Hematopoietic multipotent progenitor cell treated with erythropoietin and hydrocortisone succinate and interleukin-3 and kit ligand, for 17 days (in vitro differentiated cells): ENCODE measurements around the gene SCAMP3.
A peak's percentile ranks its signal among the peaks of the same experiment; 100 is the strongest.
"Not testable (repeated sequence)": the region's sequence is repeated elsewhere in the genome, so short reads cannot be mapped to it uniquely, and the experiment has no call there.

Experiments used
- DNase-seq: peaks from one replicate; pipeline ENCODE4 v3.0.0-alpha.2; 2015; ENCODE audit warnings: low spot score

Gene SCAMP3

DNA sequence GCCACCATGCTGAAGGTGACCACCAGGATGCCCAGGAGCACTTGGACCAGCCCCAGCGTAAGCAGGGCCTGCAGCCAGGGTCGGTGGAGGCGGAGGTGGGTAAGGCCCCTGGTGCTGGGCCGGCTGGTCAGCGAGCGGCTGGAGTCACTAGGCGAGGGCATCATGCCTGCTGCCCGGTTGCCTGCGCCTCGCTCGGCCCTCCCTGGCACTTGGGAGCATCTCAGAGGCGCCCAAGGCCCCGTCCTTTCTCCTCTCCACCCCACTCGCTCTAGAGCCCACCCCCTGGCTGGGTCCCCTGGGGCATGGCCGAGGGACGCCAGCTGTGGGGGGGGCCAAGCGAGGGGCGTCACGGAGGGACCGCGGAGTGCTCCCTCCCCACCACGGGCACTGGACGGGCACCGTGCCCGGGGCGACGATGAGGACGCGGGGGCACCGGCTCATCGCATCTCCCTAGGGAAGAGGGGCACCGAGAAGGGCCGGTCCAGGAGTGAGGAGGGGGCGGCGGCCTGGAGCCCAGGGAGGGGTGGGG, 7.4 kb downstream of the SCAMP3 start:
- DNase-seq: no peak

GRCh38 chr1:155254228-155254713, 7.9 kb downstream of the SCAMP3 start:
- no peak for DNase-seq

DNA sequence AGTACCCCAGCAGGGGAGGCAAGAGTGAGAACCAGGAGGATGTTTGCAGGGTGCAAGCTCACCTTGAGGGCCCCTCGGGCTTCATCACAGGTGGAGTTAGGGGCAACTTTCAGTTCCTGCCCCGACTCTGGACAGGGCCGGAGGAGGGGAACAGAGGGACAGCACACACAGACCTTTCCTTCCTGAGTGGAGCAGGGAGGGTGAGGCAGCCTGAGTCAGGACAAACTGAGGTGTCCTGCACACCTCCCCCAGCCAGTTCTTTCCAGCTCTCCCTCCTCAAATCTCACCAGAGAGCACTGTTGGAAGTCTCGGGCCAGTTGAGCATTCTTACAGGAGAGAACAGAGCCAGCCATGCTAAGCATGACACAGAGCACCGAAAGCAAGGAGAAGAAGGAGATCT, 8.4 kb downstream of the SCAMP3 start:
- no peak for DNase-seq

GRCh38 chr1:155253208-155253607, 9.0 kb downstream of the SCAMP3 start:
- no peak for DNase-seq

- no peak for DNase-seq
Observed at GRCh38 chr1:155251566-155251965, 10.6 kb downstream of the SCAMP3 start.

- peak; percentile 96 for DNase-seq
Observed at GRCh38 chr1:155250633-155251449, 11.3 kb downstream of the SCAMP3 start.

DNA sequence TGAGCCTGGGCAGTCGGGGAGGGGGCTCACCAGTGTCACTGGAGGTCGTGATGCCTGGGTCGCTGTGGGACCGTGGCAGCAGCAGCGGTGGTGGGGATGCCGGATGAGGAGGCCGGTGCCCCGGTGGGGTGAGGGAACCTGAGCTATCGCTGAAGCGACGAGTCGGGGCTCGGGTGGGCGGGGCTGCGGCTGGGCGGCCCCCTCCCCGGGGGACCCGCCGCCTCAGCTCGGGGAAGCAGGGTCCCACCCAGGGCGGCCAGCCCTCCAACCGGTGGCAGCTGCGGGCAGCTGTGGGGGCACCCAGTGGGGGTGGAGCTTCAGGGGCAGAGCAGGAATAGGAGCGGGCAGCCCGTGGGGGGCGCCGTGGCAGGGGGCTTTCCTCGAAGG, 11.9 kb downstream of the SCAMP3 start:
- no peak for DNase-seq

- peak; percentile 27 for DNase-seq
Observed at GRCh38 chr1:155247667-155248553, 14.2 kb downstream of the SCAMP3 start.

GRCh38 chr1:155246796-155247195, 15.4 kb downstream of the SCAMP3 start:
- DNase-seq: not testable (repeated sequence)

DNA sequence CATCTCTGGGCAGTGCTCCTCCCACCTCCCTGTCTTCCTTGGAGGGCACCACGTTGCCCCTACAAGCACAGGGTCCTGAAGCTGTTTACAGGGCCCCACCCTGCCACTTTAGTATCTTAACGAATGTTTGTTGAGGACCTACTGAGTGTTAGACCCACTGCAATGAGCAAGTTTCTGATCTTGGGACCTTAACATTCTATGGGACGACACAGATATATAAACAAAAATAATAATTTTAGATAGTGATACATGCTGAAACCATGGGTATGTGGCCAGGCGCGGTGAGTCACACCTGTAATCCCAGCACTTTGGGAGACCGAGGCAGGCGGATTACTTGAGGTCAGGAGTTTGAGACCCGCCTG, 17.0 kb downstream of the SCAMP3 start:
- no peak for DNase-seq

- peak; percentile 95 for DNase-seq
Observed at GRCh38 chr1:155244368-155245162, 17.6 kb downstream of the SCAMP3 start.

- DNase-seq: no peak
Observed at GRCh38 chr1:155242805-155243358, 19.3 kb downstream of the SCAMP3 start.

- DNase-seq: no peak
Observed at GRCh38 chr1:155241841-155242264, 20.3 kb downstream of the SCAMP3 start.

GRCh38 chr1:155241069-155241679, 21.0 kb downstream of the SCAMP3 start:
- DNase-seq: peak; percentile 78

DNA sequence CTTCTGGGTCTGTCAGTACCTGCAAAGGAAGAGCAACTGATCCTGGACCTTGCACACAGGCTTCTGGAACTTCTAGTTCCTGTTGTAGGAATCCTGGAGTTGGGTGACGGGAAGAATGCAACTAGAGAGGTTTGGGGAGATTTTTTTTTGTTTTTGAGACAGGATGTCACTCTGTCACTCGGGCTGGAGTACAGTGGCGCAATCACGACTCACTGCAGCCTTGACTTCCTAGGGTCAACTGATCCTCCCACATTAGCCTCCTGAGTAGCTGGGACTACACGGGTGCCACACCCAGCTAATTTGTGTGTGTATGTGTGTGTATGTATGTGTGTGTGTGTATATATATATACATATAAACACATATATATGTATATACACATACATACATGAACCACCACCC, 25.7 kb downstream of the SCAMP3 start:
- no peak for DNase-seq

DNA sequence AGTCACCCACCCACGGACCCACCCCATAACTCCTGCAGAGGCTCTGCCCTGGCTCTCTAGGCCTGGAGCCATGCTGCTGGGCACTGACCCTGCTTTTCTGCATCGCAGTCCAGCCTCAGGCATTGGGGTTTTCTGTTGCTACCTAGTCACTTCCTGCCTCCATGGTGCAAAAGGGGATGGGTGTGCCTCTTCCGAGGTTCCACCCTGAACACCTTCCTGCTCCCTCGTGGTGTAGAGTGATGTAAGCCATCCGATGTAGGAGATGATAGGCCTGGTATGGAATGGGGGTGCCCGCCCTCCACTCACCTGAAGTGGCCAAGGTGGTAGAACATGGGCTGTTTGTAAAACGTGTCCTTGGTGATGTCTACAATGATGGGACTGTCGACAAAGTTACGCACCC, 26.8 kb downstream of the SCAMP3 start:
- DNase-seq: not testable (repeated sequence)

DNA sequence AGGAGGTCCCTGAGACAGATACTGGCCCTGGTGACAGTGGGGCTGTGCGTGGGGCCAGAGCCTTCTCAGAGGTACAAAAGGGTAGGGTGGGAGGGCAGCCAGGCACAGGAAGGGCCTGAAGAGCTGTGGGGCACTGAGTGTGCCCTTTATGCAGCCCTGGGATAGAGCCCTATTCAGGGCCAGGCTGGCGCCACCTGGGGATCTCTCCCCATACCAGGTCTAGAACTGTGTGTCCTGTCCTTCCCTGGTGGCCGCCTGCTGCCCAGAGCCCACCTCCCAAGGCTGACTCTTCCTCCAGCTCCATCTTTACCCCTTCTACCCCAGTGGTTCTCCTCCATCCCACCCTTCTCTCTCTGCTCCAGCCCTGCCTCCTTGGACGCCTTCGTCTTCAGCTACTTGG, 28.7 kb downstream of the SCAMP3 start:
- not testable (repeated sequence) for DNase-seq

GRCh38 chr1:155232001-155232978, 29.9 kb downstream of the SCAMP3 start:
- not testable (repeated sequence) for DNase-seq

DNA sequence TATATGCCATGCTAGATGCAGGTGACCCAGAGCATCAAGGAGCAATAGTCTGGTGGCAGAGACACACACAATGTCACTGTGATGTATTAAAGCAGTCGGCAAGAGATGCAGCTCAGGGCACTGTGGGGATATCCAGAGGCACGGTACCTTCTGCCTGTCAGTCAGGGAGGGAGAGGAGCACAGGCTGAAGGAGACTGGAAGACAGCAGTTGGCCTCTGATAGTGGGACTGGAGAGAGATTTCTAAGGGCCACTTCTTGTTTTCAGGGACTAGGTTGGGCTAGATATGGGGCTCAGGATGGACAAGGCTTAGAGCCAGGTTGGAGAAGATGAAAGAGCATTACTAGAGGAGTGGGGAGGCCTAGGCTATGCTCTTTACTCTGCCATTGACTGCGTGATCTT, 30.9 kb downstream of the SCAMP3 start:
- not testable (repeated sequence) for DNase-seq

- DNase-seq: no peak
Observed at GRCh38 chr1:155228096-155228427, 34.1 kb downstream of the SCAMP3 start.
